AG04450 (cell line): ENCODE data around the gene ULK1. TPM values are rescaled to one million over a fixed set of nuclear protein-coding genes. Genes with fewer than 3 reads are reported as not detected.
"Not testable (repeated sequence)": the region's sequence is repeated elsewhere in the genome, so short reads cannot be mapped to it uniquely, and the experiment has no call there.

Experiments
- CTCF ChIA-PET: fragments of 300-600, 350-600 bp; formaldehyde crosslinking; extraction: SDS; loops from one replicate; lab custom pipeline; 2022; ENCODE audit warnings: antibody characterized with exemption, inconsistent platforms; lab: Charles Lee
- POLR2A ChIA-PET: fragments of 350-600 bp; formaldehyde crosslinking; extraction: SDS; loops from one replicate; lab custom pipeline; 2021; ENCODE audit warnings: antibody characterized with exemption, inconsistent platforms; lab: Yijun Ruan, JAX
- DNase-seq: peaks from one replicate; pipeline ENCODE4 v3.0.0-alpha.2; 2011; ENCODE audit warnings: low read depth, low spot score
- H3K27ac ChIP-seq: one replicate; pipeline ENCODE4 v1.5.1; 2012; ENCODE audit warnings: low read depth, low read length, control low read depth
- H3K27me3 ChIP-seq: one replicate; pipeline ENCODE4 v1.6.0; 2012; ENCODE audit warnings: low read length; ENCODE audit not compliant: control insufficient read depth, insufficient read depth
- H3K4me3 ChIP-seq: 2 replicates; pipeline ENCODE4 v1.5.1; 2011; ENCODE audit warnings: mild to moderate bottlenecking, low read depth, low read length, control low read depth
- H3K9me3 ChIP-seq: 2 replicates; pipeline ENCODE4 v1.5.1; 2012; ENCODE audit warnings: low read length; ENCODE audit not compliant: control insufficient read depth, insufficient read depth
- CTCF ChIP-seq: IDR thresholded peaks from 2 replicates; pipeline ENCODE4 v1.5.1; 2011; ENCODE audit warnings: low read depth, low read length, control low read depth, inconsistent platforms
- polyA plus RNA-seq: library from polyadenylated mRNA; depleted of rRNA; stranded (reverse); fragments of >200 nt; gene quantifications from 2 replicates; pipeline ENCODE4 v1.2.3, GENCODE V29; 2011

The ULK1 gene
- polyA plus RNA-seq, 1 experiment: 4.6 TPM

GRCh38 chr12:131883521-131883900 lies 10.9 kb upstream of the ULK1 start:
- TF ChIP-seq CTCF: no peak
- no peak for DNase-seq
- peaks cover 13% of the 10 kb centered on the region for H3K27me3 ChIP-seq
- ChIA-PET CTCF (no interaction called here), POLR2A (interaction anchor here (1.8 kb wide), 1 partner anchor 13 kb away, joined by 6 read pairs; no protein-coding TSS in a partner anchor)
- H3K9me3 ChIP-seq: peaks cover 3% of the 10 kb centered on the region
- H3K4me3 ChIP-seq: no peak overlapping the region
- no peak overlapping the region for H3K27ac ChIP-seq

- CTCF ChIA-PET, POLR2A ChIA-PET: not testable (repeated sequence)
These were observed 9.3 kb upstream of the ULK1 start for GRCh38 chr12:131885076-131885475.

GRCh38 chr12:131885543-131886057 lies 8.8 kb upstream of the ULK1 start:
- no peak for DNase-seq
- CTCF ChIA-PET: no interaction called here
- POLR2A ChIA-PET: interaction anchor here (0.6 kb wide), 1 partner anchor 43 kb away, joined by 3 read pairs; no protein-coding TSS in a partner anchor
- Histone ChIP-seq H3K9me3 (peaks cover 3% of the 10 kb centered on the region), H3K27ac (no peak overlapping the region), H3K4me3 (no peak overlapping the region), H3K27me3 (peaks cover 6% of the 10 kb centered on the region)
- no peak for TF ChIP-seq CTCF

More at GRCh38 chr12:131885076-131885475, 9.3 kb upstream of the ULK1 start:
- not testable (repeated sequence) for H3K27me3 ChIP-seq, DNase-seq, H3K9me3 ChIP-seq, H3K27ac ChIP-seq, H3K4me3 ChIP-seq

- POLR2A ChIA-PET, H3K27ac ChIP-seq, H3K4me3 ChIP-seq, DNase-seq, H3K9me3 ChIP-seq, H3K27me3 ChIP-seq, CTCF ChIA-PET: not testable (repeated sequence)
These were observed 2.7 kb upstream of the ULK1 start for GRCh38 chr12:131891722-131892121.

GRCh38 chr12:131892711-131893604 lies 1.5 kb upstream of the ULK1 start:
- no peak for TF ChIP-seq CTCF

More at GRCh38 chr12:131892711-131893604, 1.5 kb upstream of the ULK1 start:
- CTCF ChIA-PET: interaction anchor here (0.7 kb wide), 1 partner anchor 153 kb away, joined by 3 read pairs; no protein-coding TSS in a partner anchor
- no peak for DNase-seq
- H3K27ac ChIP-seq: no peak overlapping the region
- no peak overlapping the region for H3K4me3 ChIP-seq
- POLR2A ChIA-PET: no interaction called here
- H3K27me3 ChIP-seq: peaks cover 6% of the 10 kb centered on the region
- H3K9me3 ChIP-seq: no peaks in the 10 kb centered on the region; the same call in 1 of the 2 replicates
